Measurements from ENCODE around the gene SPTBN2.

- TF ChIP-seq EZH2 (IDR thresholded peaks at IDR 0.05; ENCODE audit: insufficient read depth, poor library complexity, severe bottlenecking) (no peak), EZH2phosphoT487 (IDR thresholded peaks at IDR 0.05; ENCODE audit: insufficient read depth, low read depth) (no peak)
Measured at GRCh38 chr11:66638177-66639065, 90.6 kb downstream of the SPTBN2 start, which contains the start of gene RBM4.
